LoVo (cell line): Measurements from ENCODE around the gene FAM53B.

Experiments
- DNase-seq: peaks from one replicate; pipeline ENCODE4 v3.0.0-alpha.2; 2016; ENCODE audit warnings: low spot score

Gene FAM53B

DNA sequence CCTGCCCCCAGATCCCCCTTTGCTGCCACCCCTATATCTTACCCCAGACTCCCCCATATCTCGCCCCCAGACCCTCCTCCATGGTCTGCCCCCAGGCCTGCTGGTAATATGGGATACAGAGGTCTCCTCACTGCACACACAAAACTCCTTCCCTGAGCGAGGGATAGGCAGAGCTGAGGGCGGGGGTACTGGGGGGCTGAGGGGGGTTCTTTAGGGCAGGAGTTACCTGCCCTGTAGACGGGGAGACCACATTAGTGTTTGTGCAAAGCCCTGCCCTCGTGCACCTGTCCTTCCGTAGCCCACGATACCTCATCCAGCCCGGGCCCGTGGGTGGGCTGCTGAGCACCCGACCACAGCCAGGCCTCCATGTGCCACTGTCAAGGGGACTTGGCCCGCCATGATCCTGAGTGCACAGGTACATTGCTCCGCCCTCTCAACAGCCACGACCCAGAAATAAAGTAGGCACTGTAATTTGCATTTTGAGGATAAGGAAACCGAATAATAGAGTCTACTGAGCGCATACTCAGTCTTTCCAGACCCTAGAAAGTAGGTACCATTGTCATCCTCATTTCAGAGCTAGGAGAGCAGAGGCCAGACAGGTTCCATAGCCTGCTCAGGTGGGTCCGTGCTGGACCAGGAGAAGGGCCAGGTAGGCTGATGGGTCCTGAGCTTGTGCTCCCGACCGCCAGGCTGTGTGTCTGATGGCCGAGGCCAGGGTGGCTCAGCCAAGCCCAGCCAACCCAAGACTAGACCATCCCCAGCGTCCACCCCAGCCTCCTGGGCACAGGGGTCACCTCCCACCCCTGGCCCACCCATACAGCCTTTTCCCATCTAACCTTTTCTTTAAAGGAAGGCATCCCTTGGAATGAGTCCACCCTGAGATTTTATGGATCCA lies 167.4 kb downstream of the FAM53B start:
- DNase-seq, result no peak

DNA sequence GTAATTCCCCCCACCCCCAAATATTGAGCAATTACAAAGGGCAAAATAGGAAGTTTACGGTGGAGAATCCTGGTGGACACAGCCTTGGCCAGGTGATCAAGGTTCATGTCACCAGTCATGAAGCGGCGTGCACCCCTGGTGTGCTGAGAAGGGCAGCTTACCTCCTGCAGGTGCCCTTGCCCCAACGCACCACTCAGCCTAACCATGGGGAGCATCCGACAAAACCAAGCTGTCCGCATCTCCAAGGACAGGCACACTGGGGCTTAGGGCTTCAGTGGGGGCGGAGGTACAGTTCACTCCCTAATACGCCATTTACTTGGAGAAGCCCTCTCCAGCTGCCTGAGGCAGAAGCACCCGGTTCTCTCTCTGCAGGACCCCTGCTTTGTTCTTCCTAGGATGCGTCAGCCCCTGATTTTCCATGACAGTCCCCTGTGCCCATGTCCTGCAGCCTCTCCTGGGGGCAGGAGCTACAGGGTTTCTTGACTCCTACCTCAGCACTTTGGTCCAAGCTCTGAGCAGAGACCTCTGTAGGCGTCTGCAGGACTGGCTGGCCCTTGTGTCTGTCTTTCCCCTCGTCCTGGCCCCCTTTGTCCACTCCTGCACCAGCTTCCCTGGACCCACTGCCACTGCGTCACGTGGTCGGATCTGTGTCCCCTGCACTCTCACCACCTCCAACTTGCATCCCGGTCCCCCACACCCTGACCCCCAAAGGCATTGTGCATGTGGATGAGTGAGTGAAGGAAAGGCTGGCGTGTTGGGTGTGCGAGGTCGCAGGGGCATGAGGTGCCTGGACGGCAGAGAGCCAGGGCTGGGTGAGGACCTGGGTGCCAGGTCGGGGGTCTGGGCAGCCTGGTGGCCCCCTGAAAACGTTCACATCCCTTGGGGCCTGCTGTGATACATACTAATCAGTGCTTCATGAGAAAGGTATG lies 168.8 kb downstream of the FAM53B start:
- DNase-seq, result no peak

DNA sequence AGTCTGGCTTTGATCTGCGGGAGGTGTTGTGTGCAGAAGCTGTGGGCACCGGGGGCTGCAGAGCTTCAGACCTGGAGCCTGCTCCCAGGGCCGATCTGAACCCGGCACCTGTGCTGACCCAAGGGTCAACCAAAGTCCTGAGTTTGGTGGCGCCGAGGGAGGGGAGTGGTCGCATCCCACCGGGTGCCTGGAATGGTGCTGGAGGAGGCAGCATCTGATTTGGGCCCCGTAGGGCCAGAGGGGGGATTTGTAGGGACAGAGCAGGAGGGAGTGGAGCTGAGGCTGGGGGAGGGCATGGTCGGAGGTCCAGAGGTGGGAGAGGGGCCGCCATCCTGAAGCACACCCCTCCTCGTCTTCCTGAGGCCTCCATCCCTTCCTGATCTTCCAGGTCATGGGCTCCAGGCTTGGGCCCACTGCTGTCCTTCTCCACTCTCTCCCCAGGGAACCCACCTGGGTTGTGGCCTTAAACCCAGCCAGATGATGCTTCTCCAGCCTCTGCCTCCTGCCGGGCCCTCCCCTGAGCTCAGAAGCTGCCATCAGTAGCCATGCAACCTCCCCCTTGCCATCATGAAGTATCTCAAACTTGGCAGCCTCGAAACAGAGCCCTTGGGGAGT lies 169.6 kb downstream of the FAM53B start:
- no peak for DNase-seq

GRCh38 chr10:124573726-124574455 lies 170.3 kb downstream of the FAM53B start:
- no peak for DNase-seq

- no peak for DNase-seq
Measured at GRCh38 chr10:124572751-124573150, 171.4 kb downstream of the FAM53B start.

GRCh38 chr10:124570646-124571045 lies 173.5 kb downstream of the FAM53B start:
- no peak for DNase-seq

DNA sequence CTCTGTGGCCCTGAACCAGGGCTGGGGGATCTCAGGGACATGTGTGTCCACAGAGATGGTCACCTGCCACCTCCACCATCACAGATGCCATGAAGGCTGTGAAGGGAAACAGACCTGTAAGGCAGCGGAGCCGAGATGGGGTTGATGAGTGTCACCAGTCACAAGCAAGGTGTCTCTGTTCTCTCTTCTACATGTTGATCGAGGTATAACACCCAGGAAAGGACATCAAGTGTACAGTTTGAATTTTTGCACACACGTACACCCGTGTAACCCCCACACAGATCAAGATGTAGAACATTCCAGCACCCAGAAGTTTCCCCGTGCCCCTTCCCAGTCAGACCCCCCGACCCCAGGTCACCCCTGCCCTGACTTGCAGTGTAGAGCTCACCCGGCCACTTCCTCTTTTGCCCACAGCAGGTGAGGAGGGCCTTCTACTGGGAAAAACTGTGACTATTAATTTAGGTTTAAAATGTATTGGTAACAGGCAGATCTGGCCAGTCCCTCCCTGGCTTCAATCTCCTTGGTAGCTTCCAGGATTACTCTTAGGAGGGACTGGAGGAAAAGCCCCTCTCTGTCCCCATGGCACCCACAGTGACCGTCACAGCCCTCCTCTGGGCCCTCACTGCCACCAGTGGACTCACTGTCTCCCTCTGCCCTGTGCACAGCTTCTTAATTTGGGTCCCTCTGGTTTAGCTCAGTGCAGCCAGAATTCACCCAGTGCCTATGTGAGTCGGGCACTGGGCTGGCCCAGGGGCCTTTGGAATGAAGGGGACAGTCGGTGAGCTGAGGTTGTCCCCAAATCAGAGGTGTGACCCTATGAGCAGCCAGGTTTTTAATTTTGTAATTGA lies 174.3 kb downstream of the FAM53B start:
- no peak for DNase-seq
